NCI-H2196 (cell line): ENCODE measurements around the gene SLC25A30.
"Not testable (repeated sequence)": the region's sequence is repeated elsewhere in the genome, so short reads cannot be mapped to it uniquely, and the experiment has no call there.

Experiments
- DNase-seq: peaks from one replicate; lab custom pipeline; 2025; ENCODE audit not compliant: unreplicated experiment; lab: John Stamatoyannopoulos, UW

Gene SLC25A30

GRCh38 chr13:45392811-45393210 is 25.4 kb downstream of the SLC25A30 start:
- DNase-seq = no peak

- DNase-seq = no peak
These were observed 26.2 kb downstream of the SLC25A30 start for GRCh38 chr13:45391926-45392325.

- not testable (repeated sequence) for DNase-seq
These were observed 27.0 kb downstream of the SLC25A30 start for GRCh38 chr13:45391128-45391527.

GRCh38 chr13:45390348-45390747 is 27.8 kb downstream of the SLC25A30 start:
- not testable (repeated sequence) for DNase-seq

- DNase-seq = no peak
These were observed 29.5 kb downstream of the SLC25A30 start for GRCh38 chr13:45388664-45389063.

DNA sequence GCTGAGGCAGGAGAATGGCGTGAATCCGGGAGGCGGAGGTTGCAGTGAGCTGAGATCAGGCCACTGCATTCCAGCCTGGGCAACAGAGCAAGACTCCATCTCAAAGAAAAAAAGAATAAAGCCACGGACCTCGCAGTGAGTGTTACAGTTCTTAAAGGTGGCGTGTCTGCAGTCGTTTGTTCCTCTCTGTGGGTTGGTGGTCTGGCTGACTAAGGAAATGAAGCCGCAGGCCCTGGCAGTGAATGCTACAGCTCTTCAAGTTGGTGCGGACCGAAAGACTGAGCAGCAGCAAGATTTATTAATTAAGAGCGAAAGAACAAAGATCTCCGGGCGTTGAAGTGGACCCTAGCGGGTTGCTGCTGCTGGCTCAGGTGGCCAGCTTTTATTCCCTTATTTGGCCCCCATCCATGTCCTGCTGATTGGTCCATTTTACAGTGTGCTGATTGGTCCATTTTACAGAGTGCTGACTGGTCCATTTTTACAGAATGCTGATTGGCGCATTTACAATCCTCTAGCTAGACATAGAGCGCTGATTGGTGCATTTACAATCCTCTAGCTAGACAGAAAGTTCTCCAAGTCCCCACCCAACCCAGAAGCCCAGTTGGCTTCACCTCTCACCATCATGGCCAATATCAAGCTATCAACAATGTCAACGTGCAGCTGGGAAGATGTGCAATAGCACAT is 31.1 kb downstream of the SLC25A30 start:
- DNase-seq = not testable (repeated sequence)

DNA sequence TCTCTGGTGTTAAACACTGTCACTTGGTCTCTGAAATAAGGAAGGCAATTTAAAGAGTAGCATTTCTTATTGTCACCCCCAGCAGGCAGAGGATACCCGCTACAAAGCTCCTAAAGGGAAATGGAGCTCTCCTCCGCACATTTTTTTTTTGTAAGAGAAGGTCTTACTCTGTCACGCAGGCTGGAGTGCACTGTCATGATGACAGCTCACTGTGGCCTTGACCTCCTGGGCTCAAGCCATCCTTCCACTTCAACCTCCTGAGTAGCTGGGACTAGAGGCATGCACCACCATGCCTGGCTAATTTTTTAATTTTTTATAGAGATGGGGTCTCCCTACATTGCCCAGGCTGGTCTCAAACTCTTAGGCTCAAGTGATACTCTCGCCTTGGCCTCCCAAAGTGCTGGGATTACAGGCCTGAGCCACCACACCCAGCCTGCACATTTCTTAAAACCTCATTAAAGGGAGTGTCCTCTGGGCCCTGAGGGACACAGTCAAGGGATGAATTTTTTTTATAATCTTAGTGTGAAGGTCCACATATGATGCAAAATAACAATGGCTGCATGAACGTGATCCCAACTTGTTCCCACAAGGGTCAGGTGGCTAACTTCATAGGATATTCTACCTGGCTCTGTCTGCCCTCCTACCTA is 32.1 kb downstream of the SLC25A30 start:
- no peak for DNase-seq

- DNase-seq = no peak
These were observed 32.9 kb downstream of the SLC25A30 start for GRCh38 chr13:45385320-45385719.

DNA sequence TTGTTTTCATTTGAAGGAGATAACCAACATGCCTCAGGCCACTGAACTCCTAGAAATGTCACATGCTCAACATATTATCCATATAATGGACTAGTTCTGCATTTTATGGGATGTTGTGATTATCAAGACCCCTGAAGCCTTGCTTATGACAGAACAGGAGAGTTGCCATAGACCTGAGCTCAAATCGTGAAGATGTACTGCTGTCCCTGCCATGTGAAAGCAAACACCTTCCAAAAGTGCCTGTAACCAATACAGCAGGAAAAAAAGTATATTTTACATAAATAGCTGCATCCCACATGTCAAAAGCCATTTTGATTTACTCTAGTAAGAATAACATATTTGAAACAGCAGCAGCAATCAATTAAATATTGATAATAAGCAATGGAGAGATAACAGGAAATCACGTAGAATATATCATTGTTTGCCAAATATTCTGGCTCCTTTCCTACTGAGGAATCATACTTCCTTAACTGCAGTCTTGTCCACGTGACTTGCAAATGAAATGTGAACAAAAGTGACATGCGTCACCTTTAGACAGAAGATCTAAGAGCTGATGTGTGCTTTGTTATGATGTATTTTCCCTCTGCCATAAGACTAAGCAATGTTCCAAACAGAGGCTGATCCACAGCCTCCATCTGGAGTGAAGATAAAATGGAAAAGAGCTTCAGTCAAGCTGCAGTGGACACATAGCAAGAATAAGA is 33.5 kb downstream of the SLC25A30 start:
- no peak for DNase-seq

DNA sequence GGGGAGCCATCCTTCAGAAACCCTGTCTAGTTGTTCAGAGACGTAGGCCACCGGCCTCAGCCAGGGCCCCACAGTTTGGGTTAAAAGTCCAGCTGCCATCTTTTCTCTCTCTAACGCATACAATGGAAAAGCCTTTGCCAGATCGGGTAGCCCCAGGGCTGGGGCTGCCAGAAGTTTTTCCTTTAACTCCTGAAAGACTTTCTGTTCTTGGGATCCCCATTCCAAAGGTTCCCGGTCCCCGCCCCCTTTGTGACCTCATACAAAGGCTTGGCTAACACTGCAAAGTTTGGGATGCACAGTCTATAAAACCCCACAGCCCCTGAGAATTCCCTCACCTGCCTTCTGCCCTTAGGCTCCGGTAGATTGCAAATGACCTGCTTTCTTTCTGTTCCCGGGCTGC is 35.4 kb downstream of the SLC25A30 start:
- not testable (repeated sequence) for DNase-seq

GRCh38 chr13:45381196-45381595 is 37.0 kb downstream of the SLC25A30 start:
- no peak for DNase-seq

DNA sequence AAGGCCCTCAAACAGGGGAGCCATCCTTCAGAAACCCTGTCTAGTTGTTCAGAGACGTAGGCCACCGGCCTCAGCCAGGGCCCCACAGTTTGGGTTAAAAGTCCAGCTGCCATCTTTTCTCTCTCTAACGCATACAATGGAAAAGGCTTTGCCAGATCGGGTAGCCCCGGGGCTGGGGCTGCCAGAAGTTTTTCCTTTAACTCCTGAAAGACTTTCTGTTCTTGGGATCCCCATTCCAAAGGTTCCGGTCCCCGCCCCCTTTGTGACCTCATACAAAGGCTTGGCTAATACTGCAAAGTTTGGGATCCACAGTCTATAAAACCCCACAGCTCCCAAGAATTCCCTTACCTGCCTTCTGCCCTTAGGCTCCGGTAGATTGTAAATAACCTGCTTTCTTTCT is 37.5 kb downstream of the SLC25A30 start:
- not testable (repeated sequence) for DNase-seq

GRCh38 chr13:45379516-45379915 is 38.7 kb downstream of the SLC25A30 start:
- not testable (repeated sequence) for DNase-seq

- DNase-seq = not testable (repeated sequence)
These were observed 39.4 kb downstream of the SLC25A30 start for GRCh38 chr13:45378786-45379185.

DNA sequence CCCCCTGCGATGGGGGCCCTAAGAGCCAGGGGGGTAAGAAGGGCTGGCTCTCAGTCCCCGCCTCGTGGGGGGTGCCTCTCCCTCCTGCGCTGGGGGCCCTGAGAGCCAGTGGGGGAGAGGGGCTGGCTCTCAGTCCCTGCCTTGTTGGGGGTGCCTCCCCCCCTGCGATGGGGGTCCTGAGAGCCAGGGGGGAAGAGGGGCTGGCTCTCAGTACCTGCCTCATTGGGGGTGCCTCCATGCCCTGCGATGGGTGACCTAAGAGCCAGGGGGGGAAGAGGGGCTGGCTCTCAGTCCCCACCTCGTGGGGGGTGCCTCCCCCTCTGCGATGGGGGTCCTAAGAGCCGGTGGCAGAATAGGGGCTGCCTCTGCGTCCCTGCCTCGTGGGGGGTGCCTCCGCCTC is 40.9 kb downstream of the SLC25A30 start:
- DNase-seq = not testable (repeated sequence)

DNA sequence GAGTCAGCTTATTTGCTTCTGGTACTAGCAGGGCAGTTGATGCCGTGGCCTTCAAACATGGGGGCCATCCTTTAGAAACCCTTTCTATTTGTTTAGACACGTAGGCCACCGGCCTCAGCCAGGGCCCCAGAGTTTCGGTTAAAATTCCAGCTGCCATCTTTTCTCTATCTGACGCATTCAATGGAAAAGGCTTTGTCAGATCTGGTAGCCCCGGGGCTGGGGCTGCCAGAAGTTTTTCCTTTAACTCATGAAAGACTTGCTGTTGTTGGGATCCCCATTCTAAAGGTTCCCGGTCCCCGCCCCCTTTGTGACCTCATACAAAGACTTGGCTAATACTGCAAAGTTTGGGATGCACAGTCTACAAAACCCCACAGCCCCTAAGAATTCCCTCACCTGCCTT is 41.5 kb downstream of the SLC25A30 start:
- not testable (repeated sequence) for DNase-seq

GRCh38 chr13:45374917-45375316 is 43.3 kb downstream of the SLC25A30 start:
- no peak for DNase-seq

DNA sequence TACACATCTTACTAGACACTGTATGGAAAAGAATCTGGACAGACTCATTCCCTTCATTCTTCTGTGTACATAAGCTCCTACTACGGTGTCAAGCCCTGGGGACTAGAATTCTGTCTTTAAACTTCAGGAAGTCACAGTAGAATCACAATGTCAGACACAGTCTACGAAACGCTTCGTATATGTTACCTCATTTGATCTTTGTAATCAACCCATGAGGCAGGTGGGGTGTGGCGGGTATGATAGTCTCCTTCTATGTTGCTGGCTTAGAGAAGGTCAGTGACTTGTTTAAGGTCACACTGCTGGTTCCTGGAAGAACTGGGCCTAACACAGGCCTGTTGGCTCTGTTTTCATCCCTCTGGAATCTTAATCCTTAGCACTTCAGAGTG is 45.0 kb downstream of the SLC25A30 start:
- DNase-seq = no peak

- DNase-seq = no peak
These were observed 45.7 kb downstream of the SLC25A30 start for GRCh38 chr13:45372189-45373161.

DNA sequence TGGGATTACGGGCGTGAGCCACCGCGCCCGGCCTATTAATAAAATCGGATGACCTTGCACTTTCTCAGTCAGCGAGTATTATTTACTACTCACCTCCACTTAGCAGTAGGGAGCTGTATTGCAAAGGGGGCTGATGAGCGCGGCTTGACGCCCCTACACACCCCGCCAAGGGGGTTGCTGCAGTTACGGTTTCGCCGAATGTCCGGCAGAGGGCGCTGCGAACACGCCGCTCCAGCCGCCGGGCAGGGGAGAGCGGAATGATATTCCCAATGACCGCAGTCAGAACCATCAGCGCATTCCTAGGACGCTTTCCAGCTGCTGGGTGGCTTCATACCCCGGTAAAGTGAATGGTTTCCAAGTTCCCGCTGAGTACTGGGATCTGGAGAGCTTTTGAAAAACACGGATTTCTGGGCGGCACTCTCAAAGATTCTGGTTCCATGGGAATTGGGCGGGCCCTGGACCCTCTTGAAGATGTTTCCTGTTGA is 47.2 kb downstream of the SLC25A30 start:
- DNase-seq = no peak

DNA sequence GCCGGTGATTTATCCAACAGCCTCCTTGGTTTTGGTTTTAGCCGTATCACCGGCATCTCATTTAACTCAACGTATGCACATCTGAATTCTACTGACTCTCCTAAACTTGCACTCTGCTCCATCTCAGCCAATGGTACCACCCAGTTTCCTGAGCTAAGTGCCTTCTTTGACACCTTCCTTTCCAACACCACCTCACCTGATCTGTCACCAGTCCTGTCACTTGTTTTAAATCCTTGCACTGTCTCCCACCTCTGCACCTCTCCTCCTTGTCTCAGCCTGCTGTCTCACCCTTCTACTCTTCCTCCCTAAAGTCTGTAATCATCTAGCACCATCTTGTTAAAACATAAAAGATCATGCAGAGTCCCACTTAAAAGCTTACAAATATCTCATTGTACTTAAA is 49.1 kb downstream of the SLC25A30 start:
- no peak for DNase-seq
